Measurements from ENCODE around the gene NELL1. TPM values are rescaled to one million over a fixed set of nuclear protein-coding genes. Genes with fewer than 3 reads are reported as not detected.

NELL1 gene
- polyA plus RNA-seq, 1 of the 3 experiments (the other 2 are of a cell fraction) = not detected

DNA sequence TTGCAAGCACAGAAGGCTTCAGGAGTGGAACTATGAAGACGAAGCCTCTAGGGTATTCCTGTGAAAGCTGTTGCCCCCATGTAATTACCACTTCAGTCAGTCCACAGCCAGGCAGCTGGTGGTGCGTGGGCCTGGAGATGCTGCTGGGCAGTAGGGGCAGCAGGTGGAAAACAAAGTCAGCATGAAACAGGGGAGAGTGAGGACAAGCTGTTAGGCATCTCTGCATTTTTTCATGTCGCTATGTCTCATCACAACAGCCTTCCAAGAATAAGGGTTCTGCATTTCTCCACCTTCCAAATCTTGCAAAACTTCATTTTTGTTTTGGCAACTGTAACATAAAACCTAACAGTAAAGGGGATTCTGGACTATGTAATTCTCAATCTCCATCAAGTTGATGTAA lies 757.5 kb downstream of the NELL1 start:
- Histone ChIP-seq H3K9ac (no peak overlapping the region), H3K4me3 (ENCODE audit: low read depth in 2 of 2, low read length in 1 of 2) (no peak overlapping the region), H3K4me1 (ENCODE audit: control insufficient read depth in 1 of 2, insufficient read depth in 2 of 2, low read depth in 1 of 2, low read length in 1 of 2) (no peaks in the 10 kb centered on the region; a peak in 1 of 4 replicates), H3K9me2 (no peaks in the 10 kb centered on the region), H3K27ac (ENCODE audit: low read depth in 2 of 2, low read length in 1 of 2) (no peak overlapping the region), H3K36me3 (replicated peaks in 1 of 2; ENCODE audit: control insufficient read depth in 1 of 2, insufficient read depth in 2 of 2, low read length in 1 of 2) (no peaks in the 10 kb centered on the region), H3K79me2 (ENCODE audit: insufficient read depth) (no peaks in the 10 kb centered on the region), H4K20me1 (ENCODE audit: insufficient read depth) (no peaks in the 10 kb centered on the region), H2AFZ (ENCODE audit: low read depth) (no peak overlapping the region), H3K9me3 (no peaks in the 10 kb centered on the region), H3F3A (replicated peaks; ENCODE audit: insufficient read depth) (no peaks in the 10 kb centered on the region), H3K4me2 (no peak overlapping the region), H3K27me3 (ENCODE audit: insufficient read depth) (no peaks in the 10 kb centered on the region)
- TF ChIP-seq GABPA (IDR thresholded peaks at IDR 0.05; ENCODE audit: low read depth) (no peak), MEF2A (IDR thresholded peaks at IDR 0.05; ENCODE audit: borderline replicate concordance, low read depth) (no peak), RXRA (IDR thresholded peaks at IDR 0.05; ENCODE audit: borderline replicate concordance, low read depth) (no peak)
- DNase-seq = no peak
- CTCF ChIA-PET = interaction anchor here (0.9 to 1.2 kb wide), 2 partner anchors 10 to 45 kb away, joined by 4 read pairs; no protein-coding TSS in a partner anchor
- WGBS (ENCODE audit: low lambda C conversion rate) = 23% methylated on average over 3 of the region's 3 CpGs
- POLR2A ChIA-PET = no interaction called here

DNA sequence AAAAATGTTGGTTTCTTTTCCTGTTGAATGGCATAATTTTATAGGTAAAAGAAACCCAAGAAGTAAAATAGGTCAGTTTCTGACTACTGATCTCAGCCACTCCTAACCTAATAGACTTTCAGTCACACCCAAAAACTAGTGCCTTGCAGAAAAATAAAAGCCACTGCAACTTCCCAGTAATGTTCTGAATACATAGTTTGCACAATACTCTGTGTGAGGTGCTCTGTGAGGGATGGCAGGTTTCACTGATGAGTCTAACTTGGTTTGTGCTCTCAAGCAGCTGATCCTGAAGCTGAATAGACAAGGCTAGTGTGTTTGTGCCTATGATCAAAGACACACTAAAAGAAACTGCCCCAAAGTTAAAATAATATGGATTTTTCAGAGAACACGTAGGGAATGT lies 758.3 kb downstream of the NELL1 start:
- Histone ChIP-seq H3K27me3 (ENCODE audit: insufficient read depth) (no peaks in the 10 kb centered on the region), H4K20me1 (ENCODE audit: insufficient read depth) (no peaks in the 10 kb centered on the region), H3K9me2 (no peaks in the 10 kb centered on the region), H3K9ac (no peak overlapping the region), H3F3A (replicated peaks; ENCODE audit: insufficient read depth) (no peaks in the 10 kb centered on the region), H3K4me2 (no peak overlapping the region), H3K4me3 (ENCODE audit: low read depth in 2 of 2, low read length in 1 of 2) (no peak overlapping the region), H3K79me2 (ENCODE audit: insufficient read depth) (no peaks in the 10 kb centered on the region), H3K36me3 (replicated peaks in 1 of 2; ENCODE audit: control insufficient read depth in 1 of 2, insufficient read depth in 2 of 2, low read length in 1 of 2) (no peaks in the 10 kb centered on the region), H3K4me1 (ENCODE audit: control insufficient read depth in 1 of 2, insufficient read depth in 2 of 2, low read depth in 1 of 2, low read length in 1 of 2) (no peaks in the 10 kb centered on the region; a peak in 1 of 4 replicates), H3K27ac (ENCODE audit: low read depth in 2 of 2, low read length in 1 of 2) (no peak overlapping the region; a peak in 1 of 4 replicates), H3K9me3 (no peaks in the 10 kb centered on the region), H2AFZ (ENCODE audit: low read depth) (no peak overlapping the region)
- CTCF ChIA-PET = interaction anchor here (0.9 kb wide), 1 partner anchor 16 kb away, joined by 3 read pairs; no protein-coding TSS in a partner anchor
- DNase-seq = no peak
- POLR2A ChIA-PET = no interaction called here
- WGBS (ENCODE audit: low lambda C conversion rate) = 3% methylated on average over 1 of the region's 1 CpG
- TF ChIP-seq GATA2 (CRISPR knock-in tag; IDR thresholded peaks at IDR 0.05) = no peak
- no peak for TF ChIP-seq IRF3 (IDR thresholded peaks at IDR 0.05; ENCODE audit: low read depth, low read length)
- TF ChIP-seq EP300 (IDR thresholded peaks at IDR 0.05; ENCODE audit: borderline replicate concordance in 1 of 2, low read depth in 1 of 2, low read length in 1 of 2) = no peak
- TF ChIP-seq NRF1 (IDR thresholded peaks at IDR 0.05; ENCODE audit: low read depth, low read length) = no peak
- no peak for TF ChIP-seq JUND (IDR thresholded peaks at IDR 0.05)
- no peak for TF ChIP-seq RAD21 (IDR thresholded peaks at IDR 0.05; ENCODE audit: low read length)
- no peak for TF ChIP-seq ZBTB33 (IDR thresholded peaks at IDR 0.05; ENCODE audit: borderline replicate concordance, low read depth)
- no peak for TF ChIP-seq TEAD4 (IDR thresholded peaks at IDR 0.05; ENCODE audit: borderline replicate concordance, insufficient read depth)
